Renal cortex interstitium (tissue), 11 donors: ENCODE data around the gene AFG1L. TPM values are rescaled to one million over a fixed set of nuclear protein-coding genes. Genes with fewer than 3 reads are reported as not detected.
A peak's percentile ranks its signal among the peaks of the same experiment; 100 is the strongest.

Source experiments
- DNase-seq, 11 donors: peaks; one replicate each; pipeline ENCODE4 v3.0.0-alpha.2; 2013; ENCODE audit warnings: low read depth in 9 of 11, low spot score in 4 of 11; ENCODE audit errors: extremely low read depth in 1 of 11
- polyA plus RNA-seq, 3 donors: library from polyadenylated mRNA; unstranded; fragments of 120-200 nt; gene quantifications; one replicate each; pipeline ENCODE4 v1.2.1, GENCODE V29; 2013; ENCODE audit not compliant: insufficient read length in 3 of 3

AFG1L gene
- polyA plus RNA-seq, 3 donors = 6.5 to 8.8 (median 8.2) TPM

DNA sequence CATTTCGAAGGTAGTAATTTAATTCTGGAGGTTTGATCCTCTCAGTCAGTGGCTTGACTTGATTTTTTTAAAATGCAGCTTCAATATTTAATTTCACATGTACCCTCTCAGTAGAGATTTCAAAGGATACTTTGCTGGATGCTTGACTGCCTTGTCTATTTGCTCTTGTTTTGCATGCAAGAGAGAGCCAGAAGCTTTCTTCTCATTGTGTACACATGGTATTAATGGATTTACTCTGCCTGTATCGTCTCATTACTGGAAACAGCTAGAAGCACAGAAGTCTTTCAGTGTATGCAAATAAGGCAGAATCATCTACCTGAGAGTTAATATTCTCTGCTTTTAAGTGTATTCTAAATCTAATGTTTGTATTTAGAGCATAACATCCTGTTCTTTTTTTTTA lies 181.5 kb downstream of the AFG1L start:
- DNase-seq = no peak

GRCh38 chr6:108476847-108477430 lies 182.1 kb downstream of the AFG1L start:
- no peak for DNase-seq

GRCh38 chr6:108482559-108482958 lies 187.7 kb downstream of the AFG1L start:
- DNase-seq = no peak

DNA sequence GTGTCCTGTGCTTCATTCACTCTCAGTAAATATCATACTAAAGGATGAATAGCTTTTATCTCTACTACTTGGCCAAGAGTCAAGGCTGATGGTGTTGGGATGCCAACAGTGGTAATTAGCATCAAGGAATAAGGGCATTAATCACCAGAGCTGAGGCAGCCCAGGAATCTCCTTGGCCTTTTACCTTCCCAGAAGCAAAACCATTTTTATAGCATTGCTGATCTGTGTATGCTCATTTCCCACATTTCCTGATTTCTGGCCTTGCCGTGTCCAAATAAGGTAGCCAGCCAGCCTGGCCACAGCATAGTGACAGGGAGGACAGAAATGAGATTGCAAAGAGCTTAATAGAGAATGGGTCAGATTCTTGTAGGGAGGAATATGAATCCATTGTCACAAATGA lies 189.2 kb downstream of the AFG1L start:
- no peak for DNase-seq

DNA sequence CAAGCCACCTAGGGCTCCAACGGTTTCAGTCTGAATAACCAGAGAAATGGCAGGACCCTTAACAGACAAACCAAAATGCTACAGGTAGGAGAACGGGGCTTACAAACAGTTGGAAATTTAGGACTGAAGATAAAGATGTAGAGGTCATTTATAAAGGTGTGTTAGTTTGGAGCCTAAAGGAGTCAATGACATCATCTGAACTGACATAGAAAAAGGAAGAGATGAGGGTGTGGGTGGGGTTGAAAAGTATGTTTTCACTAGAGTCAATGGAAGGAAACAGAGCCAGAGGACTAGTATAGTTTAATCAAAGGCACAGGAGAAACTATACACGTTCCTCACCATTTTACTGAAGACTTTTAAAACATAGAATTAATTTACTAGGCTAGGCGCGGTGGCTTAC lies 194.8 kb downstream of the AFG1L start:
- DNase-seq = no peak

- DNase-seq = peak in 6 of 11 donors; percentile 12 to 29 (median 20)
Observed at GRCh38 chr6:108492131-108492766, 197.4 kb downstream of the AFG1L start.

- DNase-seq = no peak
Observed at GRCh38 chr6:108494434-108494833, 199.6 kb downstream of the AFG1L start.

- DNase-seq = peak in 2 of 11 donors; percentile 10 to 21
Observed at GRCh38 chr6:108497883-108498282, 203.0 kb downstream of the AFG1L start.

DNA sequence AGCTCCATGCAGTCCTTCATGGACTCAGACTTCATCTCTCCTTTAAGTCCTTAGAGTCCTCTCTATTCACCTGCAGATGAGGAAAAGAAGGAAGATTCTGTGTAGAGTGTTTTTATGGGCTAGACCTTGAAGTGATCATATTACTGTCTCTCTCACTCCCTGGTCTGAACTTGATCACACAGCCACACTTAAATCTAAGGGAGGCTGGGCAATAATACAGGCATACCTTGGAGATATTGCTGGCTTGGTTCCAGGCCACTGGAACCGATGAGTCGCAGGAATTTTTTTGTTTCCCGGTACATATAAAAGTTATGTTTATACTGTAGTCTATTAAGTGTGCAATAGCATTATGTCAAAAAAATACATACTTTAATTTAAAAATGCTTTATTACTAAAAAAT lies 206.7 kb downstream of the AFG1L start:
- no peak for DNase-seq

GRCh38 chr6:108502832-108503231 lies 208.0 kb downstream of the AFG1L start:
- DNase-seq = no peak

DNA sequence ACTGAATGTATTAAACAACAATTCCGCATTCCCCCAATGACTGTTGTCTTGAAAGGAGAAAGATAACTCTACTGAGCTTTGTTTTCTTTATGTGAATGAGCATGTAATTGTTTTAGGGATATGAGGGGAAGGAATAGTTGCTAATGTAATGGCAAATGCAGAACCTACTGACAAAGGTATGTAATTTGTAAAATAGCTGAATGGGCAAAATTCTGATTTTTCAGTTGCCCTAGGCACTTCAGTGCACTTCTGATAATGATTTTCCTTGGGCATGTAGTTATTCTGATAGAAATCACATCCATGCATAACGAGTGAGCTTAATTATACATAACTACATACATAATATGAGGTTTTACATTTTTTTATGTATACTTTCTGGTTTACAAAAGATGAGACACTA lies 212.5 kb downstream of the AFG1L start:
- no peak for DNase-seq

DNA sequence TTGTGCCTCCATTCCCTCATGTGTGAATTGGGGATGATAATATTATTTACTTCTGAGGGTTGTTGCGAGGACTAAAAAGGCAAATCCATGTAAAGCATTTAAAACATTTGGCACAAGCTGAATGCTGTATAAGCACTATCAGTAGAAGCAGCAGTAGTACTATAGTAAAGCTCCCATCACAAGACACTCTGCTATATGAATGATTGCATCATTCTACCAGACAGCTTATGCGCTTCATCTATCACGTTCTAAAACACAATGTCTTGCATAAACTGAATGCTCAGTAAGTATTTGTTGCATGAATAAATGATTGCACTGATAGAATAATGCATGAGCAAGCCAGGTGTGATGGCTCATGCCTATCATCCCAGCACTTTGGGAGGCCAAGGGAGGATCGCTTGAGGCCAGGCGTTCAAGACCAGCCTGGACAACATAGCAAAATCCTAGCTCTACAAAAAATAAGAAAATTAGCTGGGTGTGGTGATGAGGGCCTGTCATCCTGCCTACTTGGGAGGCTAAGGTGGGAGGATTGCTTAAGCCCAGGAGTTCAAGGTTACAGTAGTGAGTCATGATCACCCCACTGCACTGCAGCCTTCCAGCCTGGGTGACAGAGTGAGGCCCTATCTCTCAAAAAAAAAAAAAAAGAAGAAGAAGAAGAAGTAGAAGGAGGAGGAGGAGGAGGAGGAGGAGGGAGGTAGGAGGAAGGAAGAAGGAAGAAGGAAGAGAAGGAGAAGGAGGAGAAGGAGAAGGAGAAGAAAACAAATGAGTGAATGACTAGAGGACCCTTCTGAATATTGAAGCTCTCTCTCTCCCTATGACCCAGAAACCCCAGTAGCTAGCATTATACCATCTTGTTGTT lies 215.8 kb downstream of the AFG1L start:
- no peak for DNase-seq

DNA sequence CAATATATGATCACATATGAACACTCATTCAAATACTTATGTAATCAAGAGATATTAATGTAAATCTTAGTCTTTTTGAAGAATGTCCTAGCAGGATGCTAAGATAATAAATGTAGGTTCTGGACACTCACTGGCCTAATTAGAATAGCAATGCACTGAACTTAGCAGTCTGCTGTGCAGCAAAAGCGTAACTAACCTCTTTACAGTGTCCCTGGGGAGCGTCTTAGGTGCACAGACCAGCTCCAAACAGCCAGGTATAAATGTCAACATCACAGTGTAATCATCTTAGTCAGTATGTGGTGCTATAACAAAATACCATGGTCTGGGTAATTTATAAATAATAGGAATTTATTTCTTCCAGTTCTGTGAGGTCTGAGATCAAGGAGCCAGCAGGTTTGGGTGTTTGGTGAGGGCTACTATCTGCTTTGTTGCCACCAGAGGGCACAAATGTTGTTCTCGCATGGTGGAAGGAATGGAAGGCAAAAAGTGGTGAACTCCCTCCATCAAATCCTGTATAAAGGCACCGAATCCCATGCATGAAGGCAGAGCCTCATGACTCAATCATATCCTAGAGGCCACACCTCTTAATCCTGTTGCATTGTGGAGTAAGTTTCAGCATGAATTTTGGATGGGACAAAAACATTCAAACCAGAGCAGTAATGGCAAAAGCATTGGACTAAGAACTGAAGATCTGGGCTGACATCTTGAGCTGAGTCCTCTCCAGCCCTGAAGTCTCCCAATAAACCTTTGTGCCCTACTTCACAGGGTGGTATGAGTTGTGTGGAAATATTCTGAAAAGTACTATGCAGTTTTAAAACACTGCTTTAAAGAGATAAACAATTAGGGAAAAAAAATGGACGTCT lies 224.1 kb downstream of the AFG1L start:
- DNase-seq = no peak

- DNase-seq = no peak
Observed at GRCh38 chr6:108521616-108522107, 226.8 kb downstream of the AFG1L start.

GRCh38 chr6:108523697-108524096 lies 228.8 kb downstream of the AFG1L start:
- DNase-seq = no peak

DNA sequence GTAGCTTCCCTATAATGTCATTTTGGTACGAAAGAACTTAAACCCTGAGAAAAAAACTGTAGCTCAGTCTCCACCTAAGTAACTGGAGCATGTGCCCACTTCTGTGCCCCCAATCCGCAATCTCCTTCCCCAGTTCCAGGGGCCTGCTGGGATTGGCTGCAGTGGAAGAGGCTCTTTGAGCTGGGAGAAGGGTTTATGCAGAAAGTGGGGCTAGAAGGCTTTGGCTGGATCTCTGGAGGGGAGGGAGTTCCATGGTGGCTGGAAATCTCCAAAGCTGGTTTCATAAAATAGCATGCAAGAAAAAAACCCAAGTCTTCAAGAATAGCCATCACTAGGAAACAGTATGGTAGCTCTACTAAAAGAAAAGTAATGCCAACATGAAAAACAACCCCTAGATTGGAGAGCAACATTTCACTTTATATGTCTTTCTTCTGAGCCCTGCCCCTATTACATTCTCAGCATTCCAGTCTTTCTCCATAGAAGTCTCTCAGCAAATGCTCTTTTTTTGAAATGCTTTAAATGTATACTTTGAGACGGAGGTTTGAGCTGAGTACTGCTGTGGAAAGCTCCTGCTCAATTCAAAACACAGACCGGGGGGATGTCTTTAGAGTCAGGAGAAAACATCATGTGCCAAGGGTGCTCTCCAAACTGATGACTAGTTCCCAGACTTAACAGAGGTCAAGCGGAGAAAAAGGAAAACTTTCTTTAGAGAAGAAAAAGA lies 229.8 kb downstream of the AFG1L start:
- no peak for DNase-seq

DNA sequence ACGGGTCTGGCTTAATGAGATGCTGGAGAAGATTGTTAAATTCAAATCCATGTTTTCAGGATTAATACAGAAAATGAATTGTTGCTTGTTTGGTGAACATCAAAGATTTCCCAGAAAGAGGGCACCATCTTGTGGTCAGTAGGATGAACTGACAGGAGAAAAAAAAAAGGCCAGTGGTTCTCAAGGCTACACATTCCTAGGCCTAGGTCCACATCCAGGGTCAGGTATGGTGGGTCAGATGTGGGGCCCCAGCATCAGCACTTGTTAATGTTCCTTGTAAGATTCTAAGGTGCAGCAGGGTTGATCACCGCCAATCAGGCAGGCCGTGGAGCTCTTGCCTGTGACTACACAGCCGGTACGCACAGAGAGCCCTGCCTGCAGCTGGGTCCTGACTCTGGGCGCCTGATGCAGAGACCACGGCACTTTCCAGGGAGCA lies 231.9 kb downstream of the AFG1L start:
- DNase-seq = peak in 6 of 11 donors; percentile 17 to 36 (median 24)

GRCh38 chr6:108528878-108529277 lies 234.0 kb downstream of the AFG1L start:
- no peak for DNase-seq
